ENCODE measurements around the gene PSAP.

GRCh38 chr10:71877821-71878220 is 26.8 kb upstream of the PSAP start:
- TF ChIP-seq POLR2A (IDR thresholded peaks at IDR 0.05): no peak
- no peak for TF ChIP-seq CTCF (IDR thresholded peaks at IDR 0.05)
